ENCODE results near the gene TP73.

Gene TP73

DNA sequence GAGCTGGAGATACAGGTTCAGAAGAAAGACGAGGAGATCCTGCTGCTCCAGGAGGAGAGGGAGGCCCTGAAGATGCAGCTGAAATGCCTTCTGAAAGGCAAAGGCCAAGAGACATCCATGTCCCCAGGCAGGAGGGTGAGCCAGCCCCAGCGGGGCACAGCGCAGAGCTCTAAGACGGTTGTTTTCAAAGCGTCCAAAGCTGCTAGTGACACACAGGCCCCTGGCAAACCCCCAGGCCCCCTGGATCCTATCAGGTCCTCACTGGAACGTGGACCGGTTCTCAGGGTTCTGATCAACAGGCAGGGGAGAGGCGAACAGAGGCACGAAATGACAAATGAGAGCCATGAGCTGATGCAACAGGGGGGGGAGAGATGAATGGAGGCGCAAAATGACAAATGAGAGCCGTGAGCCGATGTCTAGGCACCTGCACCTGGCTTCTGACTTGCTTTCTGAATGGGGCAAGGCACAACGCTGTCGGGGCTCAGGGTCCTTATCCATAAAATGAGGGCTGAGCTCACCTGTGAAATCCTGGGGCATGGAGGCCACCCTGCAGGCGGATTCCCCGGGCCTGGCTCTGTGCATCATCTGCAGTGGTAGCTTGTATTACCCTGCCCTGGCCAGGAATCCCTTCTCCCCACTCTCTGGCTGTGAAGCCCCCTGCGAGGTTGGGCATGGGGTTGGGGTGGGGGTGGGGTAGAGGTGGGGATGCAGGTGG lies 109.1 kb downstream of the TP73 start:
- no peak for DNase-seq

DNA sequence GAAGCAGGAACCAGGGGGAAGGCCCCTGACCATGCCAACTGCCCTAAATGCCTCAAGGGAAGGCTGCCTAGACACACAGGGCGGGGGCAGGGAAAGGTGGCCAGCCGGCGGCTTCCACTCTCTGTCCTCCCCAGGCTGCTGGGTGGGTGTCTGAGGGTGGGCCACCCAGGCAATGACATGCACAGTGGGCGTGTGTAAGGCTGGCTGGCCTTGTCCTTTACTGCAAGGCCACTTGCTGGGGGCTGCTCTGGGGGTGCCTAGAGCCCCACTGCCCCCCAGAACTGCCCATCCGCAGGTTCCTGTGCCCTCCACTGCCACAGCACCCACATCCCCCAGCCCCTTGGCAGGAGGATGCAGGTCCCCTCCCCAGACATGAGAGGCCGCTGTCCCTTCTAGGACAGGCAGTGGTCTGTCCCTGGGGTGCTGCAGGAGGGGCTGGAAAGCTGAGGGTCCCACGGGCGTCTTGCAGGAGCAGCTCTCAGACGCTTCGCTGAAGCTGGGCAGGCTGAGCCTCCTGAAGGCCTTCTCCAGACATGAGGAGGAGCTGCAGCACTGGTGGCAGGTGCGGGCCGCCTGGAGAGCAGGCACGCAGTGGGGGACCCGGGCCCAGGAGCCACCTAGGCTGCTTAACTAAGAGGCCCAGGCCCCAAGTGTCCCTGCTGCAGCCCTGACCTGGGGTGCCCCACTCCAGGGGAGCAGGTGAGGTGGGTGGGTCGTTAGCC lies 110.0 kb downstream of the TP73 start:
- DNase-seq = no peak

DNA sequence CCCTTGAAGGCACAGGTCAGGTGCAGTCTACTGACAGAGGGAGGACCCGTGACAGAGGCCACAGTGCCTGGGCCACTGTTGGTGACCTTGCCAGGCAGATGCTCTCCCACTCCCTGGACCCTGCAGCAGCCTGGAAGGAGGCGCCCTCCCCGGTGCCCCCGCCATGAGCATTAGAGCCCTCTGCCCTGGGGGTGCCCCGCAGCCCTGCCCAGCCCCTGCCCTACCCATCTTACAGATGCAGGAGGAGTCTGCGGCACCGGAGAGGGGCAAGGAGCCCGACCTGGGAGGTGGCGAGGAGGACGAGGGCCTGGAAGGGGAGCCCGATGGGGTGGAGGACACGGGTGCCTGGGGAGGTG lies 110.5 kb downstream of the TP73 start:
- no peak for DNase-seq

DNA sequence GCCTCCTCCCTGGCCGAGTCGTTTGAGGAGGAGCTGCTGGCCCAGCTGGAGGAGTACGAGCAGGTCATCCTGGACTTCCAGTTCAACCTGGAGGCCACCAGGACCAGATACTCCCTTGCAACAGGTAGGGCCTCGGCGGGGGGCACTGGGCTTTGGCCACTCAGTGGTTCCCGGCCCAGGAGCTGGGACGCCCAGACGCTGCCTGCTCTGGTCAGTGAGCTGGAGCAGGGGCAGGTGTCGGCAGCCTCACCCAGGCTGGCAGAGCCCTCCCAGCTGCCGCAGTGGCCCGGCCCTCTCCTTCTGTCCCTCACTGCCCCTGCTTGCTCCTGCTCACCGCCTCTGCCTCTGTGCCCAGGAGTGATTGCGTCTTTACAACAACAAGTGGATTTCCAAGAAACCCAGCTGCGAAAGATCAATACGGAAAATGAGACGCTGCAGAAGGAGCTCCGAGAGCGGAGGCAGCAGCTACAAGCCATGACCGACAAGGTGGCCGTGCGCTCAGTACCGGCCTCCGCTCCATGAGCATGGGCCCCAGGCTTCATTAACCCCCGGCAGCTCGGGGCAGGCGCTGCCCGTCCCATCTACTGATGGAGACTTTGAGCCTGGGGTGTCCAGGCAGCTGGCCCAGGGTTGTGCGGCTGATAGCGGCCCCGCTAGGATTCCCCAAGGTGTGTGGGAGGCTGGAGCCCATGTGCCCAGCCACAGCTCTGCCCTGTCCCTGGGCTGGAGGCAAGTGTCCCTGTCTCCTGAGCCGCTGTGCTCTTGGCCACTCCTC lies 111.2 kb downstream of the TP73 start:
- DNase-seq = no peak

DNA sequence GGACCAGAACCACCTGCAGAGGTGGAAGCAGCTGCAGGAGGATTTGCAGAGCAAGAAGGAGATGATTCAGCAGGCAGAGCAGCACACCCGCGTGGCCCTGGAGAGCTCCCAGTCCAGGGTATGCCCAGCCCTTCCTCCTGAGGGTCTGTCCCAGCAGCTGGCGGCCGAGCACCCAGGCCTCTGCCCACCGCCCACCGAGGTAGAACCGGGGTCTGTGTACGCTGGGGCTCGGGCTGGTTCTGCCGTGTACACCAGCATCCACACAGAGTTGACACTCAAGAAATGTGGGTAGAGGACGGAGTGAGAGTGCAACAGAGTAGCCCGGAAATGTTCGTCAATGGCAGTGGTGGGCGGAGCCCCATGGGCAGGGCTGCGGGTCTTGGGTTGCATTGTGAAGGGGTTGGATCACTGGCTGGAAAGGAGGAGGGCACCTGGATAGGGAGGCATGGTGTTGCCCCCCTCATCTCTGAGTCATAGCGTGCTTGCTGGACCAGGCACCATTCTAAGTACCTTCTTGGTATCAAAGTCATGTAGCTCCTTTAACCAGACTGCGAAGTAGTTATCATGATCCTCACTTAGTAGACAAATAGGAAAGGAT lies 115.1 kb downstream of the TP73 start:
- DNase-seq = no peak

DNA sequence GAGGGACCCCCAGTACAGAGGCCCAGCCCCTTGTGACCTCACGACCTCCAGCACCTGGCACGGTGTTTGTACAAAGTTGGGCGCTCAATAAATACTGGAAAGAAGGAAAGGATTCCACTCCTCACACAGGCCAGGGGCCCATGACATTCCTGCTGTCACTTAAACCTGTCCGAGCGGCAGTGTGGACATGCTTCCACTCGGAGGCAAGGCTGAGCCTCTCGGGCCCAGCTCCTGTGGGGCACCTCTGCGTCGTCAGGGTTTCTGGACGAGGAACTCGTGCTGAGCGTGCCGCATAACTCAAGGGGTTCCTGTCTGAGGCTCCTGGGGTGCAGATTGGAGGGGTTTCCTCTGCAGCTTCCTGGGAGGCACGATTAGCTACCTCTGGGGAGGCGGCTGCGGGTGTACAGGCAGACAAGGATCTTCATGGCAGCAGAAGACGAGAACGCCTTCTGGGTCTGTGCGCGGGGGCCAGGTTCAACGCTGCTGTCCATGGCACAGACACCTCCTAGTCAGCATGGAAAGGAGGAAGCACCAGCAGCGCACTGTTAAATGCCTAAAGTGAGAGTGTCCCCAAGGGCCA lies 116.6 kb downstream of the TP73 start:
- no peak for DNase-seq

DNA sequence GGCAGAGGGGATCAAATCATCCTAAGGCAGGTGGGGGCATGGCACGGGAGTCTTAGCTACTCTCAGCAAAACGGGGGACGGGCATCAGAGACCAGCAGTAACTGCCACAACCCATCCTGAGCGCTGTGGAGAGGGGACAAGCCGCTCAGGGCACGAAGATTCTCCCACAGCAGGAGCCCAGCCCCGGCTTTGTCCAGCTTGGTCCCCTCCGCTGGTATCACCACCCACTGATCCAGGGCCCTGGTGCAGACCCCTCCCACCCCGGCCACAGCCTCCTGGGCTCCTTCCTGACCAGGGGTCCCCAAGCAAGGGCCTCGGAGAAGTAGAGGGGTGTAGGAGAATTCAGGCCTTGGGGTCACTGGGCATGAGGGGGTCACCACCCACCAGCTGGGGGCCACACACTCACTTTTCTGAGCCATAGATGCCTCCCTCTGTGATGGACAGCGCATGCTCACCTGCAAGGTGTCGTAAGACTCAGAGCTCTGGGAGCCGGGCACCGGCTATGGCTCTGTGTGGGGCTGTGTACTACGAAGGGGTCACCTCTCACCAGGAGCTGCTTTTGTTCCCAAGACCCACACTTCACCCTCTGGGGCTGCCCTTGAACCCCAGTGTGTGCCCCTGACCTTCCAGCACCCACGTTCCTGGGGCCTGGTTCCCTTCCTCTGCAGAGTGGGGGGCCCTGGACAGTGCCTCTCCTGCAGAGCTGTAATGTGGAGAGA lies 117.9 kb downstream of the TP73 start:
- no peak for DNase-seq

DNA sequence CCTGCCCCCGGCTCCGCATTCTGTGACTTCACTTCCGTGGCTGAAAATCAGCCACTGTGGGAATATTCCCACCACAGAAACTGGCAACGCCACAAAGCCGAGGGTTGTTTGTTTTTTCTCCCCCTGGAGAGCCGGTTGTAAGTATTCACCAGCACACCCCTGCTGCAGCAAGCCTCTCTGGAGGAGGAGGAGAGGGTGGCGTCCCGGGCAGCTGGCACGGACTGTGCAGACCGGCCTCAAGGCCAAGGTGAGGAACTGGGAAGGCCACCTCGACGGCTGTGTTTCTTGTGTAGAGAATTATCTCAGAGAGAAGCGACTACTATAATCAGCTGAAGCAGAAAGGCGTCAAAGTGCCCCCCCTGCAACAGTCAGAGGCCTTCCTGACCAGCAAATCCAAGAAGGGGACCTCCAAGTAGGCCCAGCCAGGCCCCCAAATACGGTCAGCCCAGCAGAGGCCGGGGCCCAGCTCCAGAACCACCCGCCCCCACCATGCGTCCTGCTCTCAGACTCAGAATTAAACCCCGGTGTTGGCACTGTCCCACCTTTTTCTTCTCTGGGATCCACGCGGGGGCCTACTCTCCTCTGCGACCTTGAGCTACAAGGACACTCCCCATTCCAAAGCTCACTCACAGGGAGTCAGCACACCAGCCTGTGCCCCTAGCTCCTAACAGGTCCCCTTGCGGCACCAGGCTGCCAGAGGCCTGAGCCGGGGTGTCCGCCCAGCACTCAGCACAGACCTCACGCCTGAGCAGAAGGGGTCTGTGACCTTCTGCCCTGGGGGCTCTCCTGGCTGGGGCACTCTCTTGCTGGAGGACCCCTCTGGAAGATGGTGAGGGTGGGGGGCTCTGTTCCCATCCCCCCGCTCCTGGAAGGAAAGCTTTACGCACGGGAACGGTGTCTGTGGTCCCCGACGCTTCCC lies 119.1 kb downstream of the TP73 start:
- no peak for DNase-seq

DNA sequence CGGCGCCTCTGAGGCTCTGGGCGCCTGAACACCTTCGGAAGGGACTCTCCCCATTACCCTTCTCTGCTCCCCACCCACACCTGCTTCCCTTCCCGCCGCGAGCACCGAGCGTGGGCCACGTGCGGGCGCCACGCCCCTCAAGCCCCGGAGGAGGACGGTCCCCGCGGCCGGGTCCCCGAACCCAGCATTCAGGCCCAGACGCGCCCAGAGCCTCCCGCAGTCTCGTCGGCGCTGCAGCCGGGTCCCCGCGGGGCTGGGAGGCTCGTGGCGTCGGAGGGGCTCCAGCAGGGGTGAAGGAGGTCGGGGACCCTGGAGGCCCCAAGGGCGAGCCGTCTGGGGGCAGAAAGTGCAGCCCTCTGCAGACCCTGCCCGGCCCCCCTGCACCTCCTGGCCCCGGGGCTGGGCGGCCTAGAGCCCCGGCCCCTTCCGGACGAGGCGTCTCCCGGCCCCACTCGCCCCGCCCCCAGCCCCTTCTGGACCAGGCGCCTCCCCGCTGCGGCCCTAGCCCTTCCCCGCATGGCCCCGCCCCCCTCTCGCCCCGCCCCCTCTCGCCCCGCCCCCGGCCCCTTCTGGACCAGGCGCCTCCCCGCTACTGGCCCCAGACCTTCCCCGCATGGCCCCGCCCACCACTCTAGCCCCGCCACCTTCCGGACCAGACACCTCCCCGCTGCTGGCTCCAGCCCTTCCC lies 119.9 kb downstream of the TP73 start:
- peak in 48 of 58 donors; percentile 27 to 81 (median 58) for DNase-seq

DNA sequence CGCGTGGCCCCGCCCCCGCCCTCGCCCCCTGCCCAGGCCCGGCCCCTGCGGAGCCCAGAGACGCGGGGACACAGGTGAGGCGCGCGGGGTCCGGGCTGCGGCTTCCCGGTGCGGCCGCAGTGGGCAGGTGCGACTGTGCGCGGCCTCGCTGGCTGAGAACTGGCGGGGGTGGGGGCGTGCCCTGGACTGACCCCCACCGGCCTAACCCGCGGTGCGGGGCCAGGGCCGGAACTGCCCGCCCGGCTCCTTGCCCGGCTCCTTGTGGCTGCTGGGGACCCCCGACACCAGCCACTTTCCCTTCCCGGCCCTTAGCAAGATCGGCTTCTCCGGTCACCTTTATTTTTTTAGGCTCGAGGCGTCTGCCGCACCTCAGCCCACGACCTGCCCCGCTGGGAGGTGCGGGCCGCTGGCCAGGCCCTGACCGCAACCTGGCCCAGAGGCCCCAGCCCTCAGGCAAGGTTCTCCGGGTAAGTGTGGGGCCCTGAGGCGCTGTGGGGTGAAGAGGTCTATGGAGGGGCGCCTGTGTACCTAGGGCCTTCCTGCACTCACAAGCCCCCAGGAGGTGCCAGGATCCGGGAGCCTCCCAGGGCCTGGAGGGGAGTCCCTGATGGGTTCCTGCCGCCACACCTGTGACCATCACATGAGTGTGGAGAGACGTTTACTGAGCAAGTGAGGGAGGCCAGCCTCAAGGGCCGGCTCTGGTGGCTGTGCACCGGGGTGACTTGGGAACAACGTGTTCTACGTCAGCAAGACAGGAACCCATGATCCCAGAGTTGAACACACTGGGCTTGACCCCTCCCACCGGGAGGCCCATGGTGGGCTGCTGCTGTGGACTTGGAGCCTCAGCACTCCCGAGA lies 120.6 kb downstream of the TP73 start, which contains the start of gene SMIM1:
Gene SMIM1, plus strand, starts transcription at position 35 of the 857 bp plus-strand sequence. CDS start 2,625 bp downstream, outside the sequence.
- peak in 2 of 58 donors; percentile 10 to 23 for DNase-seq

DNA sequence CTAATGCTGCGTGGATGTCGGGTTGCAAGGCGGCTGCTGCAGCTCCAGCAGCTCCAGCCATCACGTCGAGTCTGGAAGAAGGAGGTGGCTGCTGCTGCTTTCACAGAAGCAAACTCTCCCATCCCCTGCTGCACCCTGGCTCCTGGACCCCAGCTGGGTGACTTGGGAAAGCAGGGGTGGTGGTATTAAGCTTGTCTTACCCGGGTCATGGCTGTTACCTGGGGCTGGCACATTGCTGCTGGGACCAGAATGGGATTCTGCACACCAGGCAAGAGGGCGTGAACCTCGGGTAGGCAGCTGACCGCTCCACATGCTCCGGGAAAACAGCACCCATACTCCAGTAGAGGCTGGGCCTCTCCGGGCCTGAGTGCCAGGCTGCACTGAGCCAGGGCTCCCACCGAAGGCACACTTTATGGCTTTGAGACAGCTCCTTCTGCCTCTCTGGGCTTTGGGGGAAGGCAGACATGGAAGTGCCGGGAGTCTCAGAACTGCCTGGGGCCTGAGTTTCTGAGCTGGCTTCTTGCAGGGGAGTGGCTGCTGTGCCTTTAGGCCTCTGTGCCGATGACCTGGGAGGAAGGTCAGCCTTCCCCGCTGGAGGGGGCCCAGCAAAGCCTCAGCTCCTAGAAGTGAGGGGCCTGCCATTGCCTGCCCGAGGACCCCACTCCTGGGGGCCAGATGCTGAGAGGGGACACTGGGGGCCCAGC lies 121.4 kb downstream of the TP73 start:
- no peak for DNase-seq

DNA sequence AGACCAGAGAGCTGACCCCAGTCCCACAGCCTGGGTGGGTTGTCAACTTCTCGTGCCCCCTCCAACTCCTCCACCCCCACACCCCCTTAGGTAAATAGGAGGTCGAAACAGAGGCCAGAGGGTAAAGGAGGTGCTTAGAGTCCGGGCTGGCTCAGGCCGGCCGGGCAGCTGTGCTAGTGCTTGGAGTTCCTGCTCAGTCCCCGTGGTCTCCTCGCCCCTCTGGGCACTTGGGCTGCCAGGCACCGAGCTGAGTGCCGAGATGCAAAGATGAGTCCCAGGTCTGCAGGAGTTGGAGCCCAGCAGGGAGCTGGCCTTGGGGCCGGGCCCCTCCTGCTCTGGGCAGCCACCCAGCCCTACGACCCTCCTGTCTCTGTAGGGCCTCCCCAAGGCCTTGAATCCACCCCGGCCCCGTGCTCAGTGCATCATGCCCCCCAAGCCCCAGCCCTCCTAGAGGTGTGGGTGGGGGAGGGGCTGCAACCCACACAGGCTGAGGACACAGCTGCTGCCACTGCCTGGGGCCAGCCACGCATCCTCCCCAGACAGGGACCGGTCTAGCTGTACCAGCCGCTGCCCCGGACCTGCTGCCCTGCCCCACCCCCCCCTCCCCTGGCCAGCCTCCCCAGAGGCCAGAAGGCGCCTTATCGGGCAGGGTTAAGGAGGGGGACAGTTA lies 122.1 kb downstream of the TP73 start:
- DNase-seq = peak in 10 of 58 donors; percentile 18 to 67 (median 32)

DNA sequence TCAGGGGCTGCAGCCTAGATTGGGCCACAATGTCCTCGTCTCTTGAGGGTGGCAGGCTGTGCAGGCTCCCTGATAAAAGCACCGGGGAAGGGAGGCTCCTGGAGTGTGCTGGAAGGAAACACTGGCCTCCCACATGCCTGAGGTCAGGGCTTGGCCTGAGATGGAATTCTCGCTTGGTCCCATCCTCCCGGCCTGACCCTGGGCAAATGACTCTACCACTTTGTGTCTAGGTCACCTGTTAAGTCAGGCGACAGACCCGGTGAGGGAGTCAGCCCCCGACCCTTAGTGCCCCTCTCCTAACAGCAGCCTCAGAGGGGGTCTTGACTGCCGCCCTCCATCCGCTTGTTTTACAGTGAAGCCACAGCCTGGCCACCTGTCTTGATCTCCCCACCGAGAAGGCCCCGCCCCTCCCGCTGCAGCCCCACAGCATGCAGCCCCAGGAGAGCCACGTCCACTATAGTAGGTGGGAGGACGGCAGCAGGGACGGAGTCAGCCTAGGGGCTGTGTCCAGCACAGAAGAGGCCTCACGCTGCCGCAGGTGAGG lies 122.7 kb downstream of the TP73 start:
- DNase-seq = no peak

DNA sequence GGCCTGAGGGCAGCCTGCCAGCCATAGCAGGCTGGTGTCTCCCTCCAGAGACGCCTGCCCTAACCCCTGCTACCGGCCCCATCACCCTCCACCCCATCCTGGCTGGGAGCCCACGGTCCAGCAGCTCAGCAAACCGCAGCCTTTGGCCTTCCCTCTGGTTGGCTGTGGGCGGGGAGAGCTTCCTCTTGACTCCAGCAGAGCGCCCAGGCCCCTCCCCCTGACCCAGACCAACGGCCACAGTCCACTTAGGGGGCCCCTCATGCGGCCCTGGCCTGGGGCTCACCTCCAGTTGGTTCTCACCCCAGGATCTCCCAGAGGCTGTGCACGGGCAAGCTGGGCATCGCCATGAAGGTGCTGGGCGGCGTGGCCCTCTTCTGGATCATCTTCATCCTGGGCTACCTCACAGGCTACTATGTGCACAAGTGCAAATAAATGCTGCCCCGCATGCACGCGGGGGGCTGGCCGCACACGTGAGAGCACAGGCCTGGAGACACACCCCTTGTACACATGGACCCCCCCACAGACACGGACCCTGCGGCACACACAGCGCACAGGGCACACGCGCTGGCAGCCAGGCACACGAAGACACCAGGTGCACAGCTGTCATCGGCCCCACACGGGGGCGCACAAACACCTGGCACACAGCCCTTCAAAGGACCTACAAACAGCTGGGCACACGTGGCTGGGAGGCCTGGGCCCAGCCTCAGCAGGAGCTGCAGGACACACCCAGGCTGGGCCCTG lies 123.3 kb downstream of the TP73 start:
- DNase-seq = peak in 18 of 58 donors; percentile 6 to 57 (median 22)

DNA sequence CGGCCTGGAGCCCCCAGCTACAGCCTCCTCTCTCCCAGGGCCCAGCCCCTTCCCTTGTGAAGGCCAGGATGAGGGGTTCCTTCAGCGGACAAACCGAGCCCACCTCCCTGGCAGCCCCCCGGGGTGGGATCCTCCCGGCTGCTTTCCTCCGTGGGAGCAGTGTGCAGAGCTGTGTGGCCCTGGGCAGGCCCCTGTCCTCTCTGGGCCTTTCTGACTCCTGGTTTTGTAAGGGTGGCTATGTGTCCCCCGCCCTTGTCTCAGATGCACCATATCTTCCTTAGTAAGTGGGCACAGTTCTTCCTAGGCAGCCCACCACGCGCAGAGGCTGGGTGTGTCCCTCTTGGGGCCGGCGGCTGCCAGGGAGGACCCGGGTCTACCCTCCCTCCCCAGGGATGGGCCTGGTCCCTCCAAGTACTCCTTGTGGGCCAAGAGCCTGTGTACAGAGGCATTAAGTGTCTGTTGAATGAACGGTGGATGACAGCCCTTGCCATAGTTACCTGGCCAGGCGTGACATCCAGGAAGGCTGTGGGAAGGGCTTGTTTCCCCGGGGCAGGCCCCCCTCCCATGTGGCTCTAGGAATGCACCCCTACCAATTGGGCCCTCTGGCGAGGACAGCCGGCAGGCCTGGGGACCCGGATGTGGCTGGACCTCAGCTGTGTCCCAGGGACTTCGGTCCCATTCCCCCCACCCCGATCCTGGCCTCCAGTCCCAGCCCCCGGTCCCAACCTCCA lies 124.1 kb downstream of the TP73 start:
- no peak for DNase-seq

Data from anterior cingulate cortex (tissue), 58 donors.